ENCODE measurements around the gene SLC38A2. TPM values are rescaled to one million over a fixed set of nuclear protein-coding genes. Genes with fewer than 3 reads are reported as not detected.

Gene SLC38A2
- total and polyA plus RNA-seq, 2 donors (not counting 1 experiment from before 2014, with no cell fraction given) = 61.6 to 202 TPM

DNA sequence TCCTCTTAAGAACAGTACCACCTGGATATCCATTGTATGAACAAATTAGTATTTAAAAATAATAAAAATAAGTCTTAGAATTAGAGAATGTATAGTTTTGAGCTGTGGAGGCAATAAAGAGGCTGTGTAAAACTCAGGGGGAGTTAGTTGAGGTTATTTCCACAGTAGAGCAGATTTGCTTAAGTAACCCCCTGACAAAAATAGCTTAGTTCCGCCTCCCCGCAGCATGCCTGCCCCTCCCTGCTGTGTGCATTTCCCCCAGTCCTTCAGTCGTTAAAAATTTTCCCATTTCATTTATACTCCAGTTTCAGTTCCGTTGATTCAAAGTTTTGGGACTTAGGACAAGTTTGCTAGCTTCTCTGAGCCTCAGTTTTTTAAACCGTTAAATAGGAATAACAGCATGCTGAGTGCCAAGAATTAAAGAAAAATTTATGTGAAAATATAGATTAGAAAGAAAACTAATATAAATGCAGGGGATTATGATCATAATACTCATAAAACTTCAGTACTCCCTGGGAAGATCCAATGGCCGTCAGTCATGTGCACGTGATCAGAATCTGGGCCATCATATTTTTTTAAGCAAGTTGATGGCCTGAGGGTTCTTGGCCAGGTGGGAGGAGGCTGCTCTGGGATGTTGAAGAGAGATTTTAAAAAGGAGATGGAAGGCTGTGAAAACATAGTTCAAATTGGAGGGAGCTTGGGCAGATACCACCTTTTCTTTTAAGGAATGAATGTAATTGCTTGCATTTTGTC is 14.5 kb upstream of the SLC38A2 start:
- no peaks in the 10 kb centered on the region for H4K20me1 ChIP-seq (ENCODE audit: control insufficient read depth, insufficient read depth, low read length, poor library complexity, severe bottlenecking)
- TF ChIP-seq EZH2 (IDR thresholded peaks at IDR 0.05; ENCODE audit: borderline replicate concordance, insufficient read depth, low read depth, low read length, poor library complexity, severe bottlenecking) (no peak), CTCF (IDR thresholded peaks at IDR 0.05) (no peak)
- peak overlapping the region; percentile 2 to 57 (median 36) for H3K4me3 ChIP-seq (ENCODE audit: control extremely low read depth in 1 of 5, extremely low read depth in 1 of 5, insufficient read depth in 1 of 5, low read depth in 2 of 5, low read length in 4 of 5)
- peaks cover 70 to 75% of the 10 kb centered on the region in 2 donors for H3K4me1 ChIP-seq (ENCODE audit: control insufficient read depth in 2 of 2, insufficient read depth in 2 of 2, low read length in 2 of 2)
- H3K9ac ChIP-seq (ENCODE audit: low read length) = peak overlapping the region; percentile 57
- ATAC-seq (ENCODE audit: low read depth) (peak; percentile 9), DNase-seq (peak; percentile 84)
- H3K9me3 Mint-ChIP-seq (ENCODE audit: insufficient read depth) = no peaks in the 10 kb centered on the region
- no peaks in the 10 kb centered on the region for H3K27me3 Mint-ChIP-seq
- peak overlapping the region; percentile 62 to 94 for H3K27ac ChIP-seq (ENCODE audit: low read length in 2 of 2)
- H2AFZ ChIP-seq (ENCODE audit: insufficient read depth, low read depth, low read length, poor library complexity, severe bottlenecking) = no peak overlapping the region
- H3K9me3 ChIP-seq (ENCODE audit: control extremely low read depth in 1 of 3, control insufficient read depth in 2 of 3, insufficient read depth in 1 of 3, low read length in 2 of 3) = no peaks in the 10 kb centered on the region
- H3K4me1 Mint-ChIP-seq = peaks cover 74% of the 10 kb centered on the region
- CTCF ChIA-PET = interaction anchor here (1.0 to 2.1 kb wide), 4 partner anchors 10 to 85 kb away, joined by 3 to 10 read pairs (median 6); partner anchors contain the start of gene SLC38A2
- no peaks in the 10 kb centered on the region for H3K27me3 ChIP-seq (replicated peaks in 1 of 4; ENCODE audit: control extremely low read depth in 1 of 4, control insufficient read depth in 3 of 4, insufficient read depth in 4 of 4, low read length in 3 of 4)
- peaks cover 27% of the 10 kb centered on the region for H3K79me2 ChIP-seq (ENCODE audit: control insufficient read depth, insufficient read depth, low read length)
- no peaks in the 10 kb centered on the region for H3K36me3 ChIP-seq (replicated peaks in 1 of 2; ENCODE audit: control extremely low read depth in 1 of 2, control insufficient read depth in 1 of 2, extremely low read depth in 1 of 2, insufficient read depth in 2 of 2, low read length in 1 of 2)
- WGBS (ENCODE audit: insufficient coverage) = no CpG with 5 or more reads among the region's 7 CpGs
- H3K27ac Mint-ChIP-seq = peak overlapping the region; percentile 90
- peak overlapping the region; percentile 76 for H3K4me3 Mint-ChIP-seq
- intact Hi-C loops (cut with micrococcal nuclease) = loop anchor here (1.0 to 10.0 kb wide), 9 partner anchors 15 to 1172 kb away; partner anchors contain the start of genes ANO6, SCAF11, SLC38A1 and SLC38A2
- POLR2A ChIA-PET = interaction anchor here (0.7 to 2.3 kb wide), 3 partner anchors 11 to 170 kb away, joined by 3 to 16 read pairs (median 4); partner anchors contain the start of gene SLC38A2
- peak overlapping the region; percentile 82 for H3K4me2 ChIP-seq (replicated peaks; ENCODE audit: low read depth, low read length, poor library complexity, severe bottlenecking)
